ENCODE data around the gene INTS13.
A peak's percentile ranks its signal among the peaks of the same experiment; 100 is the strongest.
"Not testable (repeated sequence)": the region's sequence is repeated elsewhere in the genome, so short reads cannot be mapped to it uniquely, and the experiment has no call there.

INTS13 gene

DNA sequence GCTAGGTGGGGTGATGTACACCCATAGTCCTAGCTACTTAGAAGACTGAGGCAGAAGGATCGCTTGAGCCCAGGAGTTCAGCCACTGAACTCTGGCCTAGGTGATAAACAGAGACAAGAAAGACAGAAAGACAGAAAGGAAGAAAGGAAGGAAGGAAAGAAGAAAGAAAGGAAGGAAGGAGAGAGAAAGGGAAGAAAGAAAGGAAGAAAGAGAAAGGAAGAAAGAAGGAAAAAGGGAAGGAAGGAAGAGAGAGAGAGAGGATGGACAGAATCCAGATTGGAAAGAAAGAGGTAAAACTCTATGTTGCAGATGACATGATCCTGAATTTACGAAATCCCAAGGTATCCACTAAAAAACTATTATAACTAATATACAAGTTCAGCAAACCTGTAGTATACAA is 8.2 kb downstream of the INTS13 start:
- DNase-seq: no peak

DNA sequence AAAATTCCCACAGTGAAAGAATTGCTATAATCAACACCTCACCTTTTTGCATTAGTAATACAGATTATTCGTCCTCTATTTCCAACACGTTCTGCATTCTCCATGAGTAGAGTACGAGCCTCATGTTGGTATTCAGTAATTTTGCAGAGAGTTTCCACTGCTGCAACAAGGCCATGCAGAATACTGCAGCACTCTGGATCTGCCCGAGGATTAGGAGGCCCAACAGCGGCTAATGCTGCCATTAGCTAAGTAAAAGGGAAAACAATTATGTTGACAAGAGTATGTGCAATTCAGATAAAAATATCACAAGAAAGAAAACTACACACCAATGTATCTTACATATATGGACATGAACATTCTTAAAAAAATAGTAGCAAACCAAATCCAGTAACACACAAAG is 9.1 kb downstream of the INTS13 start:
- DNase-seq: no peak

DNA sequence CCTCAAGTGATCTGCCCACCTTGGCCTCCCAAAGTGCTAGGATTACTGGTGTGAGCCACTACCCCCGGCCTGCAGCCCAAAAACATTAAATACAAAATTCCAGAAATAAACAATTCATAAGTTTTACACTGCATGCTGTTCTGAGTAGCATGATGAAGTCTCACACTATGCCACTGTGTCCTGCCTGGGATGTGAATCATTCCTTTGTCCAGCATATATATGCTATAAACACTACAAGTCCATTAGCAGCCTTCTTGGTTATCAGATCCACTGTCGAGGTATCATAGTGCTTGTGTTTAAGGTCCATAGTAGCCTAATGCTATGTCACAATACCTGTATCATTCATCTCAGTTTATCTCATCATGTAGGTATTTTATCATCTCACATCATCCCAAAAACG is 15.9 kb downstream of the INTS13 start:
- DNase-seq: no peak

DNA sequence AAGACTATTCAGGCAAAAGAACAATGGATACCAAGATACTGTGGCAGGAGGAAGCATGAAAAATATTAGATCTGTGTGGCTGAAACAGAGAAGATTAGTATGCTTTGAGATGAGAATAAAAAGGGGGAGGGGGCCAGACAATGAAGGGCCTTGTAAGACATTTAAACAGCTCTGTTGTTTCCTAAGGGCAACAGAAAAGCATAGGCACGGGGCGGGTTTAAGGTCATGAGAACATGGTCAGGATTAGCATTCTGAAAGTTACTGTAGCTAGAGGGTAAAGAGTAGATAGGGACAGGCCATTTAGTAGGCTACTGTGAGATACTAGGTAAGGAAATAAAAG is 18.6 kb downstream of the INTS13 start:
- DNase-seq: no peak

DNA sequence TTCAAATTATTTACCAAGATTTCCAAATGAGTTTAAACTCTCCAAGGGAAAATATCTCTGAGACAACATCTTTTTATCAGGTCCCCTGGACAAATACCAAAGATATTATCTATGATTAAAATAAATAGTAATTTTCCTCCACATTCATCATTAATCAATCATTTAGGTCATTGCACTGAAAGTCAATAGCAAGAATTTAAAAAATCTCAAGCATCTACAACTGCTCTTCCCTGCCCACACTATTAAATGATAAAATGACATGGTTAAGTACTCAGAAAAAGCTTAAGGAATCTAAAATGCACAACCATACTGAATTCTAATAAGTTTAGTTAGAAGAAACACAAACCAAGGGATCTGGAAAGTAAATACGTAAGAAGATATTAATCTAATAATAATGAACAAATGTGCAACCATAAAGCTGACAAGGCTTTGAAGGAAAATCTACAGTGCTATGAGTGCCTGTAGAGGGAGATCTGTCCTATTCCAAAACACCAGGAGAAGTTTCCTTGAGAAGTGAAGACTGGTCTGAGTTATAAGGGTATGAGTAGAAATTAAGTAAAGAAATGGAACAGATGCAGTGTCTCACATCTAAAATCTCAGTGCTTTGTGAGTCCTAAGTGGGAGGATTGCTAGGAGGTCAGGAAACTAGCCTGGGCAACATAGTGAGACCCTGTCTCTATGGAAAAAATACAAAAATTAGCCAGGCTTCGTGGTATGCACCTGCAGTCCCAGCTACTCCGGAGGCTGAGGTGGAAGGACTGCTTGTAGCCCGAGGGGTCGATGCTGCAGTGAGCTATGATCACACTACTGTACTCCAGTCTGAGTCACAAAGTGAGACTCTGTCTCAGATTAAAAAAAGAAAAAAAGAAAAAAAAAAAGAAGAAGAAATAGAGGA is 19.2 kb downstream of the INTS13 start:
- DNase-seq: no peak

DNA sequence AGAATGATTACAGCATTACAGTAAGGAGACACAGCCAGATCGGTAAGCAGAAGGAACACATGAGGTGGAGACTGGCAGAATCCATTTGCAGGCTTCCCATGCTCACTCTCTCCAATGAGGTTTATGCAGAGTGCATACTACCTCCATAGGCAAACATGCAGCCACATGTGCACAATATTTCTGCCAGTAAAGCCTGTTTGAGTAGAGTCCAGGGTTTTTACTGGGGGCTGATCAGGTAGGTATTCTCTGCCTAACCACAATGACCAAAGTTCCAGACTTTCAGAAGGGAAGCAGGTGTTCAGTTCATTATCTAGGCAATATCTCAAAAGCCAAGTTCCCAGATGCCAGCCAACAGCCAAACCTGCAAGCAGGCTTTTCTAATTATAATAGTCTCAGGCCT is 31.1 kb downstream of the INTS13 start:
- DNase-seq: no peak

DNA sequence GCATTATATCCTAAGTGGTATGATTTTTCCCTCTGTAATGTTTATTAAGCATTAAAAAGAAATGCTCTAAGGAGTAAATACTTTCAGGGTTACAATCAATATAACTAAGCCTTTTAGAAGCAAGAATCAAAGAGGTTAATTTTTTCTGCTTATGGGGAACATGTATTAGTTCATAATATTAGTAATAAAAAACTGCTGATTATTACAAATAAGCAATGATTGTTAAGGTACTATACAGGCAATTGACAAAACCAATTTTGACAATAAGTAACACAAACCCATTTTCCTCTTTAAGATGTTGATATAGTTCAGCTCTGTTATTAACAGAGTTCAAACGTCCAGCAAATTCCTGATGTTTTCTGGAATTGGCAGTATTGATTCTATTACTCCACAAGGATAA is 31.8 kb downstream of the INTS13 start:
- no peak for DNase-seq

DNA sequence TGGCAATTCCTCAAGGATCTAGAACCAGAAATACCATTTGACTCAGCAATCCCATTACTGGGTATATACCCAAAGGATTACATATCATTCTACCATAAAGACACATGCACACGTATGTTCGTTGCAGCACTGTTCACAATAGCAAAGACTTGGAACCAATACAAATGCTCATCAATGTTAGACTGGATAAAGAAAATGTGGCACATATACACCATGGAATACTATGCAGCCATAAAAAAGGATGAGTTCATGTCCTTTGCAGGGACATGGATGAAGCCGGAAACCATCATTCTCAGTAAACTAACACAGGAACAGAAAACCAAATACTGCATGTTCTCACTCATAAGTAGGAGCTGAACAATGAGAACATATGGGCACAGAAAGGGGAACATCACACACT is 34.4 kb downstream of the INTS13 start:
- DNase-seq: not testable (repeated sequence)

DNA sequence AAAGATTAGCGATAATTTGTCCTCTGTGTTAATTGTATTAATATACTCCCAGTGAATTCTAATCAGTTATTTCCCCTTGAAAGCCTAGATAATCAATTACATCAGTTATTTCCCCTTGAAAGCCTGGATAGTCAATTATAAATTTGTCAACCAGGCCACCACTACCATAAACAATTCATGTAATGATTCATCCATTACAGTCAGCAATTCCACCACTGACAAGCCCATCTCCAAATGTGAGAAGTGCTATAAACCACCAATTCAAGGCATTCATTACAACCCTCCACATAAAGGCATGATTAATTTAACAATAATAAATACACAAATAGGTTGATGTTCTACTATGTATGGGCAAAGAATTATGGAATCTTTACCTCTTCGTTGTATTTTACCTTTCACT is 40.9 kb downstream of the INTS13 start:
- no peak for DNase-seq

DNA sequence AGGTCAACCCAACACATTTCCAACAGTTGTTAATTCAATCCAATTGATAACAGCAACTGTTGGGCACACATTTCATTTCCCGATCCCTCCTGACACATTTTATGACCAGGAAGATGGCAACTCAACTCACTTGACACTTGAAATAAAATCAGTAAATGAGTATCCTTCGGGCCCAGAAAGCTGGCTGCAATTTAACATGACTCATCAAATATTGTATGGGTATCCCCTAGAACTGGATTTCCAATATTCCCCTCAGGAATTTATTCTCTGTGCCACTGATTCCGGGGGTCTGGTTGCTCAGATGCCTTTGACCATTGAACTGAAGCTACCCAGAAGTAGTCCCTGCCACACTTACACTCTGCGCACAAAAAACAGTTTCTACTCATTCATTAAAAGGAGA is 42.1 kb downstream of the INTS13 start:
- DNase-seq: no peak

DNA sequence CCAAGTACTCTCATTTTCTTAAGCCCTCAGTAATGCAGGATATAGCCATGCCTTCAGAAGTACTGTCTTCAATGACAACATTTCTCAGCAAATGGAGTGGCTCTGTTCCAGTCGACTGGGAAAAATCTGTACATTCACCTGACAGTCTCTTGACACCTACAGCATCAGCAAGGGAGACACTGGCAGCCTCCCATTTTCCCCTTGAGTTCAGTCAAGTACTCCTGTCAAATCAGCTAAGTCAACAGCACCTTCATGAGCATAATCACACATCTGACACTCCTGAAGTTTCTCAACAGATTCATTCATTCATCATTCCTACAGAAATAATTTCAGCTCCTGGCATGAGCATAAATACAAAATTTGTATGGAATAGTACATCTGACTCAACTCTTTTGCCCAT is 46.1 kb downstream of the INTS13 start:
- DNase-seq: no peak

DNA sequence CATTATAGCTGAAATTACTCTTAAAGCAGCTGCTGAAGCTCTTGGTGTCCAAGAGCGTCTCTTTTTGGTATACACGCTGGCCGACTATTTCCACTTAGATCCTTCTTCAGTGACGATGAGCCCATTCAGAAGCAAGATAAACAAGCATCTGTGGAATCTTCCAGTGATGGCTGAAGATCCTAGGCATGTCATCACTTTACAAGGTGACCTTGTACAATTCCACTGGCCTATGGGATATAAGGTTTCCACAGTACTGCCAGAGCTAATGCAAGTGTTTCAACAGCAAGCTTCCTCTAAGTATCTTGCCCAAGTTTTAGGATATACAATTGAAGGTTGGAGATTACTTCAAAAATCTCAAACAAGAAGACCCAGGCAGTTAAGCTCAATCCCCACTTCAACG is 47.0 kb downstream of the INTS13 start:
- no peak for DNase-seq

DNA sequence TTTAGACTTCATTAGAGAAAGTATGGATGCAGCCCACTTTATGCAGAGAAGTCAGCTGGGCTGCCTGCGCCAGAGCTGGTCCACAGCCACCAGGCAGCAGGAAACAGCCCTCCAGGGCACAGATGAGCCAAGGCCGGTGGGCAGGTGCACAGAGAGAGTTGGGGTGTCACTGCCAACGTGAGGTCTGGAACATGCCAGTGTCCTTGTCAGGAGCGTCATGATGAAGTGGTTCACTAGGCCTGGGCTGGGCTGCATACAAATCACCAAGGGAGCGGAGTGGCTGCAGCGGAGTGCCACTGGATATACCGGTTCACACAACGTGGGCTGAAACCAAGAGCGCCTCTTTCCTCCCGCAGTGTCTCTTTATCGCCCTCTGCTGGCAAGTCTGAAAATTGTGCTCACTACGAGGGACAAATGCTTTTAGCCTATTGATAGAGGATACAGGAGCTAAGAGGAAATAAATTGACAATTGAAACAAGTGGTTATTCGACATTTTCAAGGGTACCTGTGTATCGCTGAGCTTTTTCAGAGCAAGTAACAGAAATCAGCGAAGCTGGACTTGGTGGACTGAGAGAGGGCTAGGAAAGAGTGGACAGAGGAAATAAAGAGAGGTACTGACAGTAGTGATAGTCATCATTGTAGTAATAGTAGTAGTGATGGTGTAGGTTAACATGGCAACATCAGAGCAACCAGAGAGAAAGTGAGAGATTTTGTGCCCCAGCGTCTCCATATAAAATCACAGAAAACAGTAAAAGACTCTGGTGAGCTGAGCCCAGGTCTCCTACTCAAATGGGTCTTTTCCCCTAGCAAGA is 52.8 kb downstream of the INTS13 start:
- DNase-seq: peak; percentile 71

DNA sequence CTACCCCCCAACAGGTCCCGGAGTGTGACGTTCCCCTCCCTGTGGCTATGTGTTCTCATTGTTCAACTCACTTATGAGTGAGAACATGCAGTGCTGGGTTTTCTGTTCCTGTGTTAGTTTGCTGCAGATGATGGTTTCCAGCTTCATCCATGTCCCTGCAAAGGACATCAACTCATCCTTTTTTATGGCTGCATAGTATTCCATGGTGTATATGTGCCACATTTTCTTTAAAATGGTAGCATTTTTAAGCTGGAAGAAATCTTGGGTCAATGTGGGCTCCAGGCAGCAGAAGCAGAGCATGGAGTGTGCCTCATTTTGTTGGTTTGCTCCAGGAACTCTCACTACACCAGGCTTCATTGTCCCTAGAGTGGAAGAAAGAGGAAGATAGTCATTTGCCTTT is 57.2 kb downstream of the INTS13 start:
- no peak for DNase-seq

DNA sequence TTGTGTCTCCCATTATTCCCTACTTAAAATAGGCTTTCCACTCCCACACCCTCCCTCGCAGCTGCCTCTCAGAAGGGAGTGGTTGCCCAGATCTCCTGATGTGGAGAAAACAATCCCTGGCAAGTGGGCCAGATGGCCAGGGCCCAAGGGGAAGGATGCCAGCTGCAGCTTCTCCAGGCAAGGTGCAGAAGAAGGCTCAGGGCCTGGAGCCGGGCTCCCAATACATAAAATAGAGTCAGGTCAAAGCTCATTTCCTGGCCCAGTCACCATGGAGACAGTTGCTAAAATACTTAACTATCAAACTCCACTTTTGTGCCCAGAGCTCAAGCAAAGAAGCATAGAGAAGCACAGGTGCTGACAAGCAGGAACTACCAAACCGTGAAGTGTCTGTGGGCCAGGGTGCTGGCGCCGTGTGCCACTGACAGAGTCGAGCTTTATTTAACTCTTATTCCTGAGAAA is 59.1 kb downstream of the INTS13 start:
- no peak for DNase-seq

DNA sequence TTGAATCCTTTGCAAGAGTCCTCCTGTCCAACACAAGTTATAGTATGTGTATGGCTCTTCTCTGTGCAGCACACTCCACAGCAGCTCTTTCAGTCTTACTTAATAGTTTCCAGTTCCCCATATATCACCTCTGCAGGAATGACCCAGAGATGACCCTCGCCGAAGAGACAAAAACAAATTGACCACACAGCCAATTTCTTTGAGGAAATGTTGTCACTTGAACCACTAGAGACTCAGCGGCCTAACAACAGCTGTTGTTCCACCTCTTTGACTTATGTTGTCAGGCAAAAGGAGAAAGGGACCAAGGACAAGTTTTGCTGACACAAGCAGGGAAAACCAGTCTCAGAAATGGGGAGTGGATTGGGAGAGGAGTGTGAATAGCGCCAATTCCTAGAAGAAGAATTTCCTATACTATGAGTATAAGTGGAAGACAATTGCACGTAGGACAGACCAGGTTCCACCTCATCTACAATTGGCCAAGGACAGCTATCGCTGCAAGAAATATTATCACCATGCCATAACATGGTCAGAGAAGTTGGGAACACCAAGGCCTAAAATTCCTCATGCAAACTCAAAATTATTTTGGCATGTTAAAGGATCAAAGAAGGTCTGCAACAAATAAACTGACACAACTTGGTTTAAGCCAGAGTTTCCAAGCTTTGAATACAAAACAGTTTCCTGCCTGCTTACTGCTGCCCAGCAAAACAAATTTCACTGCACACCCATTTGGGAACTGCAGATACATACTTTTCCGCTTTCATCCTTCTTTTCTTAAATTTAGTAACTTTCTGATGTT is 63.1 kb downstream of the INTS13 start:
- no peak for DNase-seq

DNA sequence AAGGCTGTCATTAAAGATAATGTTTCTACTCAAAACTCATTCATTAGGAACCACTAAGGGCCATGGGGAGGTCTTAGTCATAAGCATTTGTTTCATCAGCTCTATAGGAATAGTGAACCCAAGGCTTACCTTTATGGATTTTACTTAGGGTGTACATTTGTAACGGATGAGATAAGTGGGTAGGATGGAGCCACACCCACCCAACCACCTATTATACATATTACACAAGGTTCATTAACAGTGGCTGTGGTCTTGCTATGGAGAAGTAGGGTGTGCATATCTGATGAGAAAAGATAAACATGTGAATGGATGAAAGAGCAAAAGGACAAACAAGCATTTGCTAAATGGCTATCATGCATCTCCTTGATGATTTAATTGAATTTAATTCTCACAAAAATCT is 65.2 kb downstream of the INTS13 start:
- DNase-seq: no peak

DNA sequence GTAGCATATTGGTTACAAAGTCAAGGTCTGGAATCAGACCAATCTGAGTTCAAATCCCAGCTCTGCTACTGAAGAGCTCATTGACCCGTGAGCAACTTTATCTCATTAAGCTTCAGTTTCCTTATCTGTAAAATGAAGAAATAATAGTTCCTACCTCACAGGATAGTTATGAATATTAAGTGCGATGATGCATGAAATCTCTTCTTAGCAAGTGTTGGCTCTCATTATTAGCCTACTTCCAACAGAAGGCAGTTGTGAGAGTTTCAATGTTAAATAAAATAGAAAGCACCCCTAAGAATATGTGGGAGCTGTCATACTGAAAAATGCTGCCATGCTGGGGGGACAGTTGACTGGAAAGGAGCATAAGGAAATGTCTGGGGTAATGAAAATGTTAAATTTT is 65.8 kb downstream of the INTS13 start:
- no peak for DNase-seq

DNA sequence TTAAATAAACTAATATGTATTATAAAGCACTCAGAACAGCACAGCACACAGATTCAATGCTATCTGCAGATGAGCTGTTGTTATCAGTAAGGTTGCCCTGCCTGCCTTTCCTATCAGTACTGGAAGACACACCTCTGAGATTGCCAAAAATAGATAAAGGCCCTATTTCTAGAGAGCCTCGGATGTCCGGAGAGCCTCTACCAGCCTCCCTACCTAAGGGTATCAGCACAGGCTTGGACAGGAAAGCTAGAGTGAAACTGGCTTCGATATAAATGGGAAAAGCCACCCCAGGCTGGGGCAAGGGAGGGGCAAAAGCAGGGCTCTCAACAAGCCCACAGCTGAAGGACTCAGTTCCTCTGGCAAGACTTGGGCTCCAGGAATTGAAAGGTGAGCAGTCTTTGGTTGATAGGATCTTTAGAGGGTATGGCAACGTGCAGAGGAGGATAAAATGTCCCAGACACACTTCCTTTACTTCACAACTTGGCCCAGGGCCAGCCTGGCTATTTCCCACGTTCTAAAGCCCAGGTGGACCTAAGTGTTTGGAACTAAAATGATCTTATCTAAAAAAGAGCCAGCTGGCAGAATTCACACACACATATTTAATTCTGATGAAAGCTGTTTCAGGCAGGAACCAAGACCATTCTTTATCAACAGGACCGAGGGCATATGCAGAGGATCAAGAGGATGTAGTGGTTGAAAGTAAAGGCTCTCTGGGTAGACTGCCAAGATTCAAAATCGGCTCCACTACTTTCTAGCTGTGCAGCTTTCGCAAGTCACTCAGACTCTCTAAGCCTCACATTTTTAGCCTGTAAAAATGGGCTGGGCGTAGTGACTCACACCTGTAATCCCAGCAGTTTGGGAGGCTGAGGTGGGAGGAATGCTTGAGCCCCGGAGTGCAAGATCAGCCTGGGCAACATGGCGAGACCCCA is 67.0 kb downstream of the INTS13 start:
- no peak for DNase-seq

DNA sequence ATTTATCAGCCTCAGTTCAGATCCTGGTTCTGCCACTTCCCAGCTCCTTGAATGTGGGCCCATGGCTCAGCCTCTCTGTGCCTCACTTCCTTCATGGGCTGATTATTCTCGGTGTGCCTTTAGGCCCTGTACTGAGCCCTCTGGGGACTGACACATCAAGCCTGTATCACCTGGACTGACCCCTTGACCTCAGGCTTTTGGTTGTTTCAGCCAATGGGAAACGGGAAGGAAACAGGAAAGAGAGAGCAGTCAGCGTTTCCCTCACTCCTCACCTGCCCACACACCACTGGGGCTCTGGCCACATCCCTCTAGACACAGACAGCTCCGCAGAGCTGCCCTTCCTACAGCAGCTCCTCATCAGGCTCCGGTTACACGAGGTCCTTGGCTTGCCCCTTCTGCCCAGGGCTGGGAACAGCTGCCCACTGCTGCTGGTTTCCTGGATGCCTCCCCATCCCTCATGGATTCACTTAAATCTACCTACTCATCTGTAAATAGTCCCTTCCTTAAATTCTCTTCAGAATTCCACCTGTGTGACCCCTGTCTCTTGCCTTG is 67.8 kb downstream of the INTS13 start:
- DNase-seq: no peak

DNA sequence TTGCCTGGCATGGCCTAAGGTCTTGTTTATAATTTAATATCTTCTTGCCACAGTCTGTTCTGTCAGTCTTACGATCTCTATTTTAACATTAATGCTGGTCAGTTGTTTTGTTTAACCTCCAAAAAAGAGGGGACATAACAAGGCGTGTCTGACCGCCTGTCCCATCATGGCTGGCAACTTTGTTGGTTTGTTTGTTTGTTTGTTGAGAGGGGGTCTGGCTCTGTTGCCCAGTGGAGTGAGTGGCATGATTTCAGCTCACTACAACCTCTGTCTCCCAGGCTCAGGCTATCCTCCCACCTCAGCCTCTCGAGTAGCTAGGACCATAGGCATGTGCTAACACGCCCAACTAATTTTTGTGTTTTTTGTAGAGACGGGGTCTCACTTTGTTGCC is 68.7 kb downstream of the INTS13 start:
- no peak for DNase-seq
